SKM-1 treated with dmso at 0.1 percent for 144 hours (cell line): Measurements from ENCODE around the gene CD8B2.
"Not testable (repeated sequence)": the region's sequence is repeated elsewhere in the genome, so short reads cannot be mapped to it uniquely, and the experiment has no call there.

Experiments used
- DNase-seq: peaks from one replicate; lab custom pipeline; 2025; ENCODE audit not compliant: unreplicated experiment; lab: John Stamatoyannopoulos, UW

Gene CD8B2

GRCh38 chr2:106486551-106487385, at the start of gene CD8B2:
TSS of gene CD8B2 (plus strand) at chr2:106487364. CDS start at chr2:106487427, 63 bp downstream.
- not testable (repeated sequence) for DNase-seq

GRCh38 chr2:106461882-106462281, 25.3 kb upstream of the CD8B2 start:
- peak; percentile 21 for DNase-seq

- DNase-seq = not testable (repeated sequence)
Measured at GRCh38 chr2:106467516-106467915, 19.6 kb upstream of the CD8B2 start.

- not testable (repeated sequence) for DNase-seq
Measured at GRCh38 chr2:106468107-106468506, 19.1 kb upstream of the CD8B2 start, which contains the start of gene RGPD3. TSS of gene RGPD3 (minus strand) at chr2:106468413. CDS start at chr2:106468288, 125 bp downstream.

GRCh38 chr2:106470658-106471057, 16.5 kb upstream of the CD8B2 start:
- not testable (repeated sequence) for DNase-seq

- DNase-seq = not testable (repeated sequence)
Measured at GRCh38 chr2:106477647-106478046, 9.5 kb upstream of the CD8B2 start.

- not testable (repeated sequence) for DNase-seq
Measured at GRCh38 chr2:106479563-106479962, 7.6 kb upstream of the CD8B2 start.

- not testable (repeated sequence) for DNase-seq
Measured at GRCh38 chr2:106487386-106488191, 425 bp downstream of the CD8B2 start.

- not testable (repeated sequence) for DNase-seq
Measured at GRCh38 chr2:106489701-106490100, 2.5 kb downstream of the CD8B2 start.

GRCh38 chr2:106492399-106492798, 5.2 kb downstream of the CD8B2 start:
- DNase-seq = not testable (repeated sequence)

GRCh38 chr2:106492913-106493312, 5.7 kb downstream of the CD8B2 start:
- not testable (repeated sequence) for DNase-seq

- DNase-seq = not testable (repeated sequence)
Measured at GRCh38 chr2:106498549-106498948, 11.4 kb downstream of the CD8B2 start.

GRCh38 chr2:106500350-106500749, 13.2 kb downstream of the CD8B2 start:
- DNase-seq = not testable (repeated sequence)

GRCh38 chr2:106502351-106502750, 15.2 kb downstream of the CD8B2 start:
- not testable (repeated sequence) for DNase-seq

- not testable (repeated sequence) for DNase-seq
Measured at GRCh38 chr2:106504192-106504591, 17.0 kb downstream of the CD8B2 start.

GRCh38 chr2:106504787-106505186, 17.6 kb downstream of the CD8B2 start:
- DNase-seq = not testable (repeated sequence)

GRCh38 chr2:106506002-106506687, 19.0 kb downstream of the CD8B2 start:
- DNase-seq = not testable (repeated sequence)

GRCh38 chr2:106508660-106509373, 21.7 kb downstream of the CD8B2 start:
- DNase-seq = not testable (repeated sequence)

GRCh38 chr2:106509374-106509770, 22.2 kb downstream of the CD8B2 start:
- not testable (repeated sequence) for DNase-seq

GRCh38 chr2:106510791-106511190, 23.6 kb downstream of the CD8B2 start:
- DNase-seq = not testable (repeated sequence)
